SKM-1 treated with dmso at 0.1 percent for 144 hours (cell line): ENCODE measurements around the gene AQP4.

ENCODE experiments used
- DNase-seq: peaks from one replicate; lab custom pipeline; 2025; ENCODE audit not compliant: unreplicated experiment; lab: John Stamatoyannopoulos, UW

AQP4 gene, protein sequence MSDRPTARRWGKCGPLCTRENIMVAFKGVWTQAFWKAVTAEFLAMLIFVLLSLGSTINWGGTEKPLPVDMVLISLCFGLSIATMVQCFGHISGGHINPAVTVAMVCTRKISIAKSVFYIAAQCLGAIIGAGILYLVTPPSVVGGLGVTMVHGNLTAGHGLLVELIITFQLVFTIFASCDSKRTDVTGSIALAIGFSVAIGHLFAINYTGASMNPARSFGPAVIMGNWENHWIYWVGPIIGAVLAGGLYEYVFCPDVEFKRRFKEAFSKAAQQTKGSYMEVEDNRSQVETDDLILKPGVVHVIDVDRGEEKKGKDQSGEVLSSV

DNA sequence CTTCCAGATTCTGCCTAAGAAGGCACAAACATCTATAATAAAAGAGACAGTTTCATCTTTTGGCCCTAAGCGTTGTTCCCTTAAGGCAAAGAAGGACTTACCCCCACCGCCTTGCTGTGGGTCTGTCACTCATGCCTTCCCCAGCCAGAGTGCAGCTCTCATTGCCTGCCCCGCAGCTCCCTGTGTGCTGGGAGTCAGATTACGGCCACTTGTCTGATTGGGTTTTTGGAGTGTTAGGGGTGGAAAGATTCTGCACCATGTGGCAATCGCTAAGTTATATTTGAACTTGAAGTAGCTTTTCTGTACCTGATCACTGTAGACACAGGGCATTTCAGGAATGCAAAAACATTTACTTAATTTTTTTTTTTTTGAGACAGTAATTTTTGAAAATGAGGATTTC is at the start of gene AQP4:
AQP4 (minus strand) TSS at position 151 of the 400 bp plus-strand sequence; CDS start at position 133, 18 bp downstream.
- no peak for DNase-seq

DNA sequence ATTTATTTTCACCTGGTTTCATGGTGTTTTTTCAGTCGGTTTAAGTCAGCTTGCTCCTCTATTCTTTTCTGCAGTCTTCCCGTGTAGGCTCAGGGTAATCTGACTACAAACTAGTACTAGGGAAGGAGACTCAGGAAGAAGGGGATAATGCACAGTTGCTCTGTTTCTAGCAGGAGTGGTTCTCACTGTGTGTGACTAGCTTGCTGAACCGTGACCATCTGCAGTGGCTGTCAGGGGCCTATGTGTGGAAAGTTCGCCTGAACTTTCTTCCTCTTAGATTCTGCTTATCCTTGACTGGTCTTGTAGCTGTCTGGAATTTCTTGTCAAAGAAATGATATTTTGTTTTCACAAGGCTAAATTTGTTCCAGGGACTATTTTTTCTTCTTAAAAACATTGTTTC is 46.3 kb upstream of the AQP4 start:
- DNase-seq, result no peak

DNA sequence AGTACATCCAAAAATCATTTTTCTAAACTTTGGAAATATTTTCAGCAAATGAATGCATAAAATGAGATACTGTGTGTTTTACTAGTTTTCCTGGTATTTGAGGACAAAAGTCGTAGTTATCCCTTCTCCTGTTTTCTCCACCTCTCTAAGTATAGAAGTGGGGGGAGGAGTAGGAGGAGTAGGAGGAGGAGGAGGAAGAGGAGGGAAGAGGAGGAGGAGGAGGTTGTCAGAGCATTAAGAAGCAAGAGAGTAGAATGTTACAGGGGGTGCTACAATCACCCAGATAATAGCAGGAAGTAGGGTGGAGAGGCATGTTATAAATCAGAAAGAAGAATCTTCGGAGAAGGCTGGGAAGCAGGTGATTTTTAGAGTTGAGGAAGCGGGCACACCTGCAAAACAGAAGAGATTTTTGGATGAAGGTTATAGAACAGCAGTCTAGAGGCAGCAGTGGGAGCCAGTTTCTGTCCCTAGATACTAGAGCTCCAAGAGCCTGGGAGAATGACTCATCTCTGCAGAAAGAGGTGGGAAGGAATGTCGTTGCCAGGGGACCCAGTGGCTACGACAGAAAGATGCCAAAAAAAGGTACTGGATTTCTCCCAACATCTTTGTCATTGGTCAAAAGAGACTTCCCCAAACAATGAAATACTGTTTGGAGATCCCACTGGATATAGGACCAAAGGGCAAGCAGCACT is 44.2 kb upstream of the AQP4 start:
- no peak for DNase-seq

DNA sequence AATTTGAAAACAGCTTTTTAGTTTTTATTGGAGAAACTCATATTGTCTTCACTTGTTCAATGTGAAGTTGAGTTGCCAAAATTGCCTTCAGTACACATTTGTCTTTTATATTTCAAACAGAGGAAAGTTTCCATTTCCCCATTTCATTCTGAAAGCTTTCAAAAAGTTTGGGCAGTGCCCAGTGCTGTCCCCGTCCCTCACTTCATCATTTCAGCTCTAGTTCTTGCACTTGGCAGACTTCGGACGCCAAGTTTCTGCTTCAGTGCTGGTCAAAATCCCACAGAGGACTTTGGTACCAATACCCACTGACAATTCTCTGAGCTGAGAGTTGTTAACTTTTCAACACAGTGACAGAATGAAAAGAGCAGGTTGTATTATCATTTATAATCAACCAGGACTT is 43.4 kb upstream of the AQP4 start:
- DNase-seq, result no peak

DNA sequence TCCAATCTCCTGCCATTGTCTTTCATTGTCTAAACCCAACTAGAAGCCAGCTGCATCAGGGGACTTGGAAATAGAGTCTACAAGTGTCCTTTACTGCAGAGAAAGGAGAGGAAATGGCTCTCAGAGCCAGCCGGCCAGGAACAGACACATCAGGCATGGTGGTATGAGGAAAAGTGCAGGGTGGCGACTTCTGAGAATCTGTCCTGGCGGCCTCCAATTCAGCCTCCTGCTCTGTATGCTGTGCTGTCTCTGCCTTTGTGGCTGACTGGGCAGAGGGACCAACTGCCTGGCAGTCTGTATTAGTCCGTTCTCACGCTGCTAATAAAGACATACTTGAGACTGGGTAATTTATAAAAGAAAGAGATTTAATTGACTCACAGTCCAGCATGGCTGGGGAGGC is 36.8 kb upstream of the AQP4 start:
- no peak for DNase-seq

DNA sequence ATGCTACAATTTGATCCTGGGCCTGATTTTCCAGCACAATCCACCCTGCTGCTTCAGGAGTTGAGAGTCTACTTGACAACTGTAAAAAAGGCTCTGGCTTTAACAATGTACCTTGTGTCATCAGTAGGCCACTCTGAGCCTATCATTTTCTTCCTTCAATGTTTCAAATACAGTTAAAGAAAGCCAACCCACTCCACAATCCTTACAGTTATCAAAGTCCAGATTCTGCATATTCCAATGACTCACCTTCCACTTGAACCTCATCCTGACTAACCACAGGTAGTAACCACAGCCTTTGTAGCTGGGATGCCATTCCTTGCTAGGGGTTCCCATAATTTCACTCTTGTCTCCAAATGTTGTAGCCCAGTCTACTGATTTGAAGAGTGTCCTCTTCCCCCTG is 35.5 kb upstream of the AQP4 start:
- DNase-seq, result no peak

DNA sequence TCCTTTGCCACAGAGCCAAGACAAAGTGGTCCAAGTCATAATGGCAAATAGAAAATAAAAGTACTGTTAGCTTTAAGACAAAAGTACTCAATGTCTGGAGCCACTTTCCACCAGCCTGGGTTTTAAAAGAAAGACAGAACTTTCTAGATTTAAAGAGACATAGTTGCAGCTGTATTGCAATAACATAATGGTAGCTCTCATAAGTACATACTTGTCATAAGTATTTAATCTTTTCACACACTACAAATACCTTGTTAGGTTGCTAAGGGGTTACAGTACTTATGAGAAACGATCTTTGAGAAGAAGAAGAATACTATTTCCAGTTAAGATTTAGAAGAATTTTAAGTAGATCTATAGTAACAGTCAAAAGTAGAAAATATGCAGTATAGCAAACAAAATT is 28.9 kb upstream of the AQP4 start:
- DNase-seq, result no peak

DNA sequence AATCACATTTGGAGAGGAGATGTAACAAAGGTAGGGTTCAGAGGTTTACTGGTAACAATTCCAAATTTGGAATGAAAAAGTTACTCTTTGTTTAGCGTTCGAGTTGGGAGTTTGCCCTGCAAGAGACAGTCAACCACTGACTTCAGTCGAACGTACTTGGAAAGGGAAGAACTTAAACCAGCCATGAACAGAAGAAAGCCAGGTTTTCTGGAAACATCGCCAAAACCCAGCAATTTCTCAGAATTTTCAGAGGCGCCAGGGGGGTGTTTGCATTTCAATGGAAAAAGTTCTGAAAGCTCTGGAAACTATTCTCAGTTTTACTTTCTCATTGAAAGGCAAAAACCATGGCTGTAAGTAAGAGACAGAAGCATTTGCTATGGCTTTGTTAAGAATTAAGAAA is 28.5 kb upstream of the AQP4 start:
- DNase-seq, result no peak

DNA sequence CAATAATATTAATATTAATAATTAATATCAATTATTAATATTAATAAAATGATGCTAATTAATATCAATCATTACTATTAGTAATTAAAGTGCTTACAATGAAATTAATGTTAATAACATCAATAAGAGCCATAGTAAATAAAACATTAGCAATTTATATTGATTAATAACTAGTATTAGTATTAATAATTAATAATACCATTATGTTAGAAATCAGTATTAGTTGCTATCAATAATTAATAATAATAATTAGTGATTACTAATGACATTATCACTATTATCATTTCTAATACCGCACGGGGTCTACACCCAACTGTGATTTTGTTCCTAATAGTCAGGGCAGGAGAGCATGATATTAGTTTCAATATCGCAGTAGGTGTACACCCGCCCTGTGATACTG is 22.8 kb upstream of the AQP4 start:
- DNase-seq, result no peak

DNA sequence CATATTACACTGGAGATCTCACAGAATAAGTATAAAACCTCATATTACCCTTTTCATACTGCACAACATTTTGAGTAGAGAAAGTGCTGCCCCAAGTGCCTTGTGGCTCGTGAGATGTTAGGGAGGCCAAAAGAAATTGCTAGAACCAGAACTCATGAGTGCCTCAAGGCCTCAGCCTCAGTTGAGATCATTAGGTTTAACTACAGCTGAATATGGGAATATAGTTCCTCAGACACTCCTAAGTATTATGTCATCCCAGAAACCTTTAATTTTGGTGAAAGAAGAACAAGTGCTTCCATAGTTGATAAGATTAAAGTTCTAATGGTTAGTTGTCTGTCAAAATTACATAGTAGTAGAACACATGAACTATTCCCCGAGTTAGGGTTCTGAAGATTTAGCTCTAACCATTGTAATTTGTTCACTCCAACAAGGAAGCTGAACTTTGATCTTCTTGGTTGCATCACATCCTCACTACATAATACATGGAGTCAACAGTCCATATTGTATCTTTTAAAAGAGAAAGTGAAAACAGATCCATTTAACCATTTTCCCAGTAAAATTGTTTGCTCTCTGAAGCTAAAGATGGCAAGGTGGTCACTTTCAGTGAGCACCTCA is 9.6 kb upstream of the AQP4 start:
- no peak for DNase-seq

DNA sequence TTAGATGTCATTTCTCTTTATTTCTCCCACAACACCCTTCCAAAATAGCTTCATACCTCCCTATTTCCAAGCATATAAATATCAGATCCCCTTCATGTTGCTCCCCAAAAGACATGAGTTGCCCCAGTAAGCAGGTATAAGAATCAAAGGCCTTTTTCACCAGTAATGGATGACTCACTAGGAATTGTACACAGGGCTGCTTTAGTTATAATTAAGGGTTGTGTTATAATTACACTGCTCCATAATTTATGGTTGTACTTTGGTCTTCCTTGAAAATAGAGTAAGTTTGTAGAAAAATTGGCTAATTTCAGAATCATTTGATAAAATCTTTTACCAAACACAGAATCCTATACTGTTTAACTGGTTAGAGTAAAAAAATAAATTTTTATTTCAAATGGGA is 8.8 kb upstream of the AQP4 start:
- no peak for DNase-seq

DNA sequence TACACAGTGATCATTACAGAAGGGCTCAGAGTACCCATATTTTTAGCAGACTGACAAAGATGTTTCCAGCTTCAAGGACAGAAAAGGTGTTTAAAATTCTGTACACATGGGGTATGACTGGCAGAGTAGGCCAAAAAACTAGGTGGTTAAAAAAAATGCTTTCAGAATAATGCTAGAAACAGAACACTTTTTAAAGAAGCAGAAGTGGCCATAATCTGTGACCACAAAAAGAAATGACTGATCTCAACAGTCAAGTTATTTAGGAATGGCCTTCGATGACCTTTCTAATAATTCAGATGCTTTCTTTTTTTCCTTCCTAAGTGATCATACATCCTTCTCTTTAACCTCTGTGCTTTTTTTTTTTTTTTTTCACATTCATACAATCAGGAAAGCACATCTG is 4.1 kb upstream of the AQP4 start:
- no peak for DNase-seq

DNA sequence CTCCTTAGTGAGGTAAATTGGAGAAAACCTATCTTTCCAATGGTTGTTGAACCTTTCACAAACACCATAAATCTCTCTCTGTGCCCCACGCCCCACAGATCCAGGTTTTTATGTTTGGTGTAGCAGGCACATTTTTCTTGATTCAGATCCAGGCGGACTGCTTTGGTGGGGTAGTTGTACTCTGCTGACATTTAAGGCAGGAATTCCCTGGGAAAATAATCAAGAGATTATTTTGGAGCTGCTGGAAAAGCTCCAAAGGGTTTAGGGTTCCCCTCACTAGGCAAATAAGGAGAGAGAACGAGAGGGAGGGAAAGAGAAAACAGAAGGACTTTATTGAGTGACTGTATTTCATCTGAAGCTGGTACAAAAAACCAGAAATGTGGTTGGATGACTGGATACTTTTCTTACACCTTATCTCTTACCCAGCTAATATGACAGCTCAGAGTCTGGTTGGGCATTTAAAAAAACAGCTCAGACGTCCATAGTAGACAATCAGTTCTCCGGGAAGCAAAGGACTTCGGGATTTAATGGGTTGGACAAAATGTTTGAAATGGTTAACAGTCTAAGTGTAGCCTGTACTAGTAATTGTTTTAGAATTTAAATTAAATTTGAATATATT is 3.6 kb upstream of the AQP4 start:
- no peak for DNase-seq

DNA sequence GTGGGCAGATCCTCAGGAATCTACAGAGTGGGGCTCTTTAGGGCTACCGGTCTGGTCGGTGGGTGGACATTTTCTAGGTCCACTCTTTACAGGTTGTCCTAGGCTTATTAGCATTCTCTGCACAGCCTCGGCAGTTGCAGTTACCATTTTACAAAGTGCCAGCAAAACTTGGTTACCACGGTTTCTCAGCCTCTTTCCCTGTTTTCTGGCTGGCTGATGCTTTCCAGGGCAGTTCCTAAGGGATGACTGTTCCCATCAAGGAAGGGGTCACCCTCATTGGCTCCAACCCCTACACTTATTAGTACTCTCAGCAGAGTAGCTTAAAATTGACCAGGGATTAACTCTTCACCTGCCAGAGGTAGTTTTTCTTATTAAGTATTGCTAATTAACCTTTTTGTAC is 2.0 kb upstream of the AQP4 start:
- DNase-seq, result no peak

DNA sequence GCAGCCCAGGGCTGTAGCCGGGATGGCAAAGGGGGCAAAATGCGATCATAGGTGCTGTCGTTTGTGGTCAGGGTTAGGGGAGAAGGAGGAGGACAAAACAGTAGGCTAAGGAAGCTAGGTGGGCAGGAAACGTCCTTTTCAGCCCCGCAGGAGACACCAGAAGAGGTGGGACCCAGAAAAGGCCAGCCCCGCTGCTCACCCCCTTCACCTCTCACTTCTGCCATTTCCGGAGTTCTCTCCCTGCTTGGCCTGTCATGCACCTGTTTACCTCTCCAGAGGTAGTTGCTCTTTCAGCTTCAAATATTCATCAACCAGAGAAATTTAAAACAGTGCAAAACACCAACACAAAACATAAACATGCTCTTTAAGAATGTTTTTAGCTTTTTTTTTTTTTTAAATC is 849 bp downstream of the AQP4 start:
- no peak for DNase-seq

DNA sequence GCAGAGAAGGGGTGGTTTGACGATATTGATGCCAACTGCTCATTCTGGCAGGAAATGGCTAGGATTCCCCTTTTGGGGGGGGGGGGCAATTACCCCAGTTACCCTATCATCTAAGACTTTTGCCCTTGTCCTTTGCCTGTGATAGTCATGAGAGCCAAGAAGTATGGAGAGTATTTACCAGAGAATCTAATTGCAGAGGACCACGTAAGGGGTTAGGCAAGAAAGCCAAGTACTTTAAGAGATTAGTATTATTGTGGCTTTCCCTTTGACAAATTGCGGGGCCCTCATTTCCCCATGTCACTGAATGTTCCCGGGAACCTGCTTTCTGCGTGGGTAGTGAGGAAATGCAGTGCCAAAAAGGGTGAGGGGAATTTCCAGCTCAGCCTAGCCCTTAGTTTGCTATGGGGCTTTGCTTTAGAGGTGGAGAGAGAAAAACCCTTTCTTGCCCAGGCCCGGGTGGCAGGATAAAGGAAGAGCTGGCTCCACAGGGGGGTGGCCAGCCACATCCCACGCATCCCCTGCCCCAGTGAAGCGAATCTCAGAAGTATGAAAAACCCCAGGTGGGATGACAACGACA is 1.5 kb downstream of the AQP4 start:
- no peak for DNase-seq

DNA sequence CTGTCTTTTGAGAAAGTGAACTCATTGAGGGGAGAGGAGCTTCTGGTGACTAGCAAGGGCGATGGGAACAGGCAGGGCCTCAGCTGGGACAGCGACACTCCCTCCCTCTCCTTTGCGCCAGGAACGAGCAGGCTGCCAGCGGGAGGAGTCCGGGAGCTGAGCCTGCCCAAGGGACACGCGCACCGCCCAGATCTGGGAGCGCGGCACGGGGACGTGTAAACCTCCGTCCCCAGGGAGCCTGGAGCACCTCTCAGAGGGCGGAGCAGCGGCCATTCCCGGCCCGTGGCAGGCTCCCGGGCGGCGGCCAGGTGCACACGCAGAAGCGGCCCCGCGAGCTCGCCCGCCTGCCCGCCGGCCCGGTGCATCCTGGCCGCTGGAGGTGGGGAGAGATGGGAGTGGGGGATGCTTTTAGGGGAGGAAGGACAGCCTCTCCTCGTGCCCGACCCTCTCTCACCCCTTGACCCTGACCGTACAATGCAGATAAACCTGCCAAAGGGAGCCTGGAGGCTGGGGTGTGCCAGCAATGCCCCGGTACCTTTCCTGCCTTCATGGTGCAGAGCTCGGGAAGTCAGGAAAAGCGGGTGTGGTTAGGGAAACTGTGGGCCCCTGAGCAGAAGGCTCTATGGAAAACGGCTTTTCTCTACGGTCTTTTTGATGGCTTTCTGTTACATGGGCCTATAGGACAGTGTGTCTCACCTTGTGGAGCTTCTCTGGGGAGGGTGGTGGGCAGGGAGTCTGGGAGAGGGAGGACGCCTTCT is 2.2 kb downstream of the AQP4 start:
- no peak for DNase-seq

DNA sequence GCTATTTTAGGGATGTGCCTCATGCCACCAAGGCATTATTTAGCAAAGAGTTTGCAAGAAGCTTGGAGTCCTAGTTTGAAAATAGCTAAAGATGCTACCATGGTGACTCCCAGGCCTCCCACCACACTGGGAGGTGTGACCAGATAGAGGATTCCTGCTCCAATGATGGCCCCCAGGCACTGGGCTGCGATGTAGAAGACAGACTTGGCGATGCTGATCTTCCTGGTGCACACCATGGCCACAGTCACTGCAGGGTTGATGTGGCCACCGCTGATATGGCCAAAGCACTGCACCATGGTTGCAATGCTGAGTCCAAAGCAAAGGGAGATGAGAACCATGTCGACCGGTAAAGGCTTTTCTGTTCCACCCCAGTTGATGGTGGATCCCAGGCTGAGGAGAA is 3.4 kb downstream of the AQP4 start:
- DNase-seq, result no peak

DNA sequence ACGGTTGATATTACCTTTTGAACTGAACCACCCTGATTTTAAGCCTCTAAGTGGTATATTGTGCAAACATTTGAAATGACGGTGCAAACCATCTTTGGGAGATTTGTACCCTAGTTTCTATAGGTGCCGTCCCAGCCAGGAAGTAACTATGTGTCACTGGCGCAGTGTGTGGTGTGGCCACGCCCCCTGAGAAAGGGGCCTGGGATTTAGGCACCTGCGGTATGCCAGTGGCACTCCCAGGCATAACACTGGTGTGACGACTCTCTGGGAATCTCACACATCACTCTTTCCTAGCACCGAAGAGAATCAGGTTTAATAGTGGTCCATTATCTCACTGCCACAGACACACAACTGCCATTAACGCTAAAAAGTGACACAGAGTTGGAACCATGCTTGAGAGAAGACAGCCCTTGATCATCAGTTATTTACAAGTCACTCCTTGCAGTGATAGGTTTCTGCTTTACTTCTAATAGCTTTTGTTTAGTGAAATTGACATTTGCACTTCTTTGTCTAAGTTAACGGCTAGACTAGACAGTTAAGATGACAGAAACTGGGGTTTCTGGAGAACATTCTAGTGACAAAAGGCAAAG is 11.1 kb downstream of the AQP4 start:
- no peak for DNase-seq

DNA sequence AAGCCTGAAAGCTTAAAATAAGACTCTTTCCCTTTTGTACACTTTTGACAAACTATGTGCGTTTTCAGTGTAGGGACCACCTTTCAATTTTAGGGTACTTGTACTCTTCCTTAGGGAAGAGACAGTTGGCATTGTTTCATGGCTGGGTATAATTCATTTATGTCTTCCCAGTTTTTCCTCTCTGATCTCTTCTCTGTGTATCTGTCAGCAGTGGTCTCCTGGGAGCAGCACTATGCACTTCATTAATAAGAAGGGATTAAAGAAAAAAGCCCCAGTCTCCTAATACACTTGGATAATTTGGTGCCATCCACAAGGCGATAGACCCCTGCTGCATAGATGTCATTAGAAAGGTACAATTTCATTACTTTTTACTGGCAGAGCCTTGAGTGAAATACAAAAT is 12.1 kb downstream of the AQP4 start:
- DNase-seq, result no peak

DNA sequence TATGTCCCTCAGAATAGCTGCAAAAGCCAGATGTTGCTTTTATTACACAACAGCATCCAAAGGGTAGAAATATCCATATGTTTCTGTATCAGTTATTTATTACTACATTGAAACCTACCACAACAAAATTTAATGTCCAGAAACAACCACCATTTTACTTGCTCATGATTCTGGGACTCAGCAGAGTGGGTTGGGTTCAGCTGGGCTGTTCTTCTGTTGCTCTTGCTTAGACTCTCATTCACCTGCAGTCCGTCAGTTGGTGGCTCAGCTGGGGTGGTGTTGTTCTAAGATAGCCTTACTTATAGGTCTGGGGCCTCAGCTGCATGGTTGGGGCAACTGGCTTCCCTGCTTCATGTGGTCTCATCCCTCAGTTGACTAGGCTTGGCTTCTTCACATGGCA is 21.7 kb downstream of the AQP4 start:
- no peak for DNase-seq
